Neural cell (in vitro differentiated cells): ENCODE data around the gene CTU1. TPM values are rescaled to one million over a fixed set of nuclear protein-coding genes. Genes with fewer than 3 reads are reported as not detected.
"Not testable (repeated sequence)": the region's sequence is repeated elsewhere in the genome, so short reads cannot be mapped to it uniquely, and the experiment has no call there.

Source experiments
- H2AFZ ChIP-seq: fragments of 200-600, 300-800 bp; sonication (generic), shearing (Covaris generic); 2 replicates; pipeline ENCODE4 v1.6.0; 2014; ENCODE audit warnings: low read depth, mild to moderate bottlenecking, antibody characterized with exemption, low read length, moderate library complexity
- H3F3A ChIP-seq: fragments of 200-600 bp; shearing (Covaris generic); 2 replicates; pipeline ENCODE4 v1.6.1; 2016; ENCODE audit warnings: mild to moderate bottlenecking, moderate library complexity, mixed read lengths, antibody characterized with exemption, low read length; ENCODE audit not compliant: insufficient read depth, poor library complexity, severe bottlenecking
- H3K27ac ChIP-seq: fragments of 200-600, 300-800 bp; sonication (generic), shearing (Covaris generic); 2 replicates; pipeline ENCODE4 v1.5.1; 2014; ENCODE audit warnings: mild to moderate bottlenecking, low read length, moderate library complexity
- H3K27me3 ChIP-seq: fragments of 300-800, 200-600 bp; sonication (generic), shearing (Covaris generic); 2 replicates; pipeline ENCODE4 v1.6.0; 2014; ENCODE audit warnings: mild to moderate bottlenecking, low read depth, low read length, moderate library complexity; ENCODE audit not compliant: insufficient read depth
- H3K36me3 ChIP-seq: fragments of 300-800, 200-600 bp; sonication (generic), shearing (Covaris generic); 2 replicates; pipeline ENCODE4 v1.5.1; 2014; ENCODE audit warnings: mild to moderate bottlenecking, antibody characterized with exemption, low read length, moderate library complexity; ENCODE audit not compliant: insufficient read depth
- H3K4me2 ChIP-seq: fragments of 300-800, 200-600 bp; sonication (generic), shearing (Covaris generic); 2 replicates; pipeline ENCODE4 v1.6.0; 2014; ENCODE audit warnings: mild to moderate bottlenecking, low read length
- H3K4me3 ChIP-seq: fragments of 300-800, 200-600 bp; sonication (generic), shearing (Covaris generic); 2 replicates; pipeline ENCODE4 v1.5.1; 2014; ENCODE audit warnings: mild to moderate bottlenecking, low read length, moderate library complexity
- H3K79me2 ChIP-seq: fragments of 200-600 bp; shearing (Covaris generic); replicated peaks from 2 replicates; pipeline ENCODE4 v1.6.0; 2014; ENCODE audit warnings: mild to moderate bottlenecking, low read length, moderate library complexity; ENCODE audit not compliant: insufficient read depth
- H3K9ac ChIP-seq: fragments of 300-800, 200-600 bp; sonication (generic), shearing (Covaris generic); 2 replicates; pipeline ENCODE4 v1.6.1; 2016; ENCODE audit warnings: mild to moderate bottlenecking, low read length, mixed read lengths
- H3K9me2 ChIP-seq: fragments of 200-600 bp; shearing (Covaris generic); 2 replicates; pipeline ENCODE4 v1.6.1; 2016; ENCODE audit warnings: mild to moderate bottlenecking, low read length, mixed read lengths; ENCODE audit not compliant: insufficient read depth
- H3K9me3 ChIP-seq: fragments of 200-600, 300-800 bp; sonication (generic), shearing (Covaris generic); 2 replicates; pipeline ENCODE4 v1.6.1; 2016; ENCODE audit warnings: mild to moderate bottlenecking, mixed run types, low read length, moderate library complexity, mixed read lengths
- H4K20me1 ChIP-seq: fragments of 200-600 bp; shearing (Covaris generic); 2 replicates; pipeline ENCODE4 v1.6.1; 2016; ENCODE audit warnings: mild to moderate bottlenecking, mixed run types; ENCODE audit not compliant: insufficient read depth
- EP300 ChIP-seq: fragments of 450-650 bp; conservative IDR thresholded peaks from 2 replicates; pipeline ENCODE4 v1.6.1; 2014; ENCODE audit warnings: antibody characterized with exemption, mild to moderate bottlenecking, moderate library complexity; ENCODE audit not compliant: poor library complexity, severe bottlenecking
- EZH2 ChIP-seq: fragments of 200-600, 300-800 bp; shearing (Covaris generic), sonication (generic); IDR thresholded peaks from 2 replicates; pipeline ENCODE4 v1.6.1; 2014; ENCODE audit warnings: antibody characterized with exemption, low read length, borderline replicate concordance, mild to moderate bottlenecking; ENCODE audit not compliant: insufficient read depth, poor library complexity, severe bottlenecking
- MXI1 ChIP-seq: fragments of 450-650 bp; conservative IDR thresholded peaks from 2 replicates; pipeline ENCODE4 v1.6.1; 2014; ENCODE audit warnings: antibody characterized with exemption, mild to moderate bottlenecking; ENCODE audit not compliant: poor library complexity, severe bottlenecking
- POLR2AphosphoS5 ChIP-seq: IDR thresholded peaks from 2 replicates; pipeline ENCODE4 v1.6.1; 2012
- RAD21 ChIP-seq: fragments of 450-650 bp; conservative IDR thresholded peaks from 2 replicates; pipeline ENCODE4 v1.6.1; 2014; ENCODE audit warnings: antibody characterized with exemption, mild to moderate bottlenecking, moderate library complexity
- SMC3 ChIP-seq: fragments of 450-650 bp; conservative IDR thresholded peaks from 2 replicates; pipeline ENCODE4 v1.6.1; 2014; ENCODE audit warnings: antibody characterized with exemption, mild to moderate bottlenecking, moderate library complexity; ENCODE audit not compliant: poor library complexity
- TAF1 ChIP-seq: IDR thresholded peaks from 2 replicates; pipeline ENCODE4 v1.6.1; 2012; ENCODE audit warnings: low read depth
- polyA plus RNA-seq: library from polyadenylated mRNA; depleted of rRNA; stranded (reverse); fragments of >200 nt; gene quantifications from 2 replicates; pipeline ENCODE4 v1.2.3, GENCODE V29; 2014
- TF ChIP-seq, protein P1 (sequence below): fragments of 450-650 bp; IDR thresholded peaks from 2 replicates; pipeline ENCODE4 v1.5.1; 2014; ENCODE audit warnings: antibody characterized with exemption, mild to moderate bottlenecking, moderate library complexity; ENCODE audit not compliant: poor library complexity, severe bottlenecking
- TF ChIP-seq, protein P2 (sequence below): IDR thresholded peaks from 2 replicates; pipeline ENCODE4 v1.6.1; 2012; ENCODE audit warnings: borderline replicate concordance

Gene CTU1
- polyA plus RNA-seq, 1 donor from 2014 or later = 12.6 TPM

DNA sequence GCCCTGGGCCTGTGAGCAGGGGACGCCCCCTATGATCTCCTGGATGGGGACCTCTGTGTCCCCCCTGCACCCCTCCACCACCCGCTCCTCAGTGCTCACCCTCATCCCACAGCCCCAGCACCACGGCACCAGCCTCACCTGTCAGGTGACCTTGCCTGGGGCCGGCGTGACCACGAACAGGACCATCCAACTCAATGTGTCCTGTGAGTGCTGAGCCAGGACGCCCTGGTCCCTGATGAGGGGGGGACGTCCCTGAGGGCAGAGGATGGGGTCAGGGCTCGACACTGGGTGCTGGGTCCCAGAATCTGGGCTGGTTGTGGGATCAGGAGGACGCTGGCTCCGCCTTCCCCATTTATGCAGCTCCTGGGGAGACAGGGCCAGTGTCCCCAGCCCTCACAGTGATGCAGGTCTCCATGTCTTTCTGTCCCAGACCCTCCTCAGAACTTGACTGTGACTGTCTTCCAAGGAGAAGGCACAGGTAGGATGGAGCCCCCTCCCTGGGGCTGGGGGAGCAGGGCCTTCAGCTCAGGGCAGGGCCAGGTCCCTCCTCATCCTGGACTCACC, 36.4 kb upstream of the CTU1 start:
- no peak overlapping the region for H2AFZ ChIP-seq
- H3K4me3 ChIP-seq = no peak overlapping the region
- TF ChIP-seq, protein P1, sequence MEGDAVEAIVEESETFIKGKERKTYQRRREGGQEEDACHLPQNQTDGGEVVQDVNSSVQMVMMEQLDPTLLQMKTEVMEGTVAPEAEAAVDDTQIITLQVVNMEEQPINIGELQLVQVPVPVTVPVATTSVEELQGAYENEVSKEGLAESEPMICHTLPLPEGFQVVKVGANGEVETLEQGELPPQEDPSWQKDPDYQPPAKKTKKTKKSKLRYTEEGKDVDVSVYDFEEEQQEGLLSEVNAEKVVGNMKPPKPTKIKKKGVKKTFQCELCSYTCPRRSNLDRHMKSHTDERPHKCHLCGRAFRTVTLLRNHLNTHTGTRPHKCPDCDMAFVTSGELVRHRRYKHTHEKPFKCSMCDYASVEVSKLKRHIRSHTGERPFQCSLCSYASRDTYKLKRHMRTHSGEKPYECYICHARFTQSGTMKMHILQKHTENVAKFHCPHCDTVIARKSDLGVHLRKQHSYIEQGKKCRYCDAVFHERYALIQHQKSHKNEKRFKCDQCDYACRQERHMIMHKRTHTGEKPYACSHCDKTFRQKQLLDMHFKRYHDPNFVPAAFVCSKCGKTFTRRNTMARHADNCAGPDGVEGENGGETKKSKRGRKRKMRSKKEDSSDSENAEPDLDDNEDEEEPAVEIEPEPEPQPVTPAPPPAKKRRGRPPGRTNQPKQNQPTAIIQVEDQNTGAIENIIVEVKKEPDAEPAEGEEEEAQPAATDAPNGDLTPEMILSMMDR = no peak
- TF ChIP-seq MXI1 (no peak), POLR2AphosphoS5 (no peak), EP300 (no peak), SMC3 (no peak), RAD21 (no peak), EZH2 (no peak), TAF1 (no peak)
- TF ChIP-seq, protein P2, sequence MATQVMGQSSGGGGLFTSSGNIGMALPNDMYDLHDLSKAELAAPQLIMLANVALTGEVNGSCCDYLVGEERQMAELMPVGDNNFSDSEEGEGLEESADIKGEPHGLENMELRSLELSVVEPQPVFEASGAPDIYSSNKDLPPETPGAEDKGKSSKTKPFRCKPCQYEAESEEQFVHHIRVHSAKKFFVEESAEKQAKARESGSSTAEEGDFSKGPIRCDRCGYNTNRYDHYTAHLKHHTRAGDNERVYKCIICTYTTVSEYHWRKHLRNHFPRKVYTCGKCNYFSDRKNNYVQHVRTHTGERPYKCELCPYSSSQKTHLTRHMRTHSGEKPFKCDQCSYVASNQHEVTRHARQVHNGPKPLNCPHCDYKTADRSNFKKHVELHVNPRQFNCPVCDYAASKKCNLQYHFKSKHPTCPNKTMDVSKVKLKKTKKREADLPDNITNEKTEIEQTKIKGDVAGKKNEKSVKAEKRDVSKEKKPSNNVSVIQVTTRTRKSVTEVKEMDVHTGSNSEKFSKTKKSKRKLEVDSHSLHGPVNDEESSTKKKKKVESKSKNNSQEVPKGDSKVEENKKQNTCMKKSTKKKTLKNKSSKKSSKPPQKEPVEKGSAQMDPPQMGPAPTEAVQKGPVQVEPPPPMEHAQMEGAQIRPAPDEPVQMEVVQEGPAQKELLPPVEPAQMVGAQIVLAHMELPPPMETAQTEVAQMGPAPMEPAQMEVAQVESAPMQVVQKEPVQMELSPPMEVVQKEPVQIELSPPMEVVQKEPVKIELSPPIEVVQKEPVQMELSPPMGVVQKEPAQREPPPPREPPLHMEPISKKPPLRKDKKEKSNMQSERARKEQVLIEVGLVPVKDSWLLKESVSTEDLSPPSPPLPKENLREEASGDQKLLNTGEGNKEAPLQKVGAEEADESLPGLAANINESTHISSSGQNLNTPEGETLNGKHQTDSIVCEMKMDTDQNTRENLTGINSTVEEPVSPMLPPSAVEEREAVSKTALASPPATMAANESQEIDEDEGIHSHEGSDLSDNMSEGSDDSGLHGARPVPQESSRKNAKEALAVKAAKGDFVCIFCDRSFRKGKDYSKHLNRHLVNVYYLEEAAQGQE = no peak
- H3K9ac ChIP-seq = no peak overlapping the region
- H3K36me3 ChIP-seq = no peaks in the 10 kb centered on the region
- H3K79me2 ChIP-seq = no peaks in the 10 kb centered on the region
- no peaks in the 10 kb centered on the region for H3K9me2 ChIP-seq
- H3F3A ChIP-seq = no peaks in the 10 kb centered on the region
- no peaks in the 10 kb centered on the region for H3K27me3 ChIP-seq
- H3K27ac ChIP-seq = no peak overlapping the region
- no peaks in the 10 kb centered on the region for H4K20me1 ChIP-seq
- no peak overlapping the region for H3K4me2 ChIP-seq
- no peaks in the 10 kb centered on the region for H3K9me3 ChIP-seq

DNA sequence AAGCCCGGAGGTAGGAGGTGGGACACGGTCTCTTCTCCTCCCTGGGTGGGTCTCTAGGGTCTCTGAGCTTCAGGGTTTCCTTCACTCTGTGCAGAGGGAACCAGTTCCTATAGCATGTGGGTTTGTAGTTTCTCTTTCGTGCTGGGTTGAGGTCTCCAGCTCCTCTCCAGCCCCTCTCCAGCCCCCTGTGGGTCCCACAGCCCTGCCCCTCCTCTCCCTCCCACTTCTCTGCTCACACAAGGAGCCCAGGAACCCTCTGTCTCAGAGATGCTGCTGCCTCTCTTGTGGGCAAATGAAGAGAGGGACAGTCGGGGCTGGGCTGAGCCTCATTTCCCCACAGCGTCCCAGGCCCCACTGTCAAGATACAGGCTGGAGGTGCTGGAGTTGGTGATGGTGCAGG, 35.3 kb upstream of the CTU1 start:
- Histone ChIP-seq H3K9ac (no peak overlapping the region), H3K27me3 (no peaks in the 10 kb centered on the region), H3K36me3 (no peaks in the 10 kb centered on the region), H2AFZ (no peak overlapping the region), H3K27ac (no peak overlapping the region), H3K9me2 (no peaks in the 10 kb centered on the region), H3K4me2 (no peak overlapping the region), H3K4me3 (no peak overlapping the region), H3K79me2 (no peaks in the 10 kb centered on the region), H4K20me1 (no peaks in the 10 kb centered on the region), H3F3A (no peaks in the 10 kb centered on the region), H3K9me3 (no peaks in the 10 kb centered on the region)
- no peak for TF ChIP-seq SMC3
- no peak for TF ChIP-seq TAF1

DNA sequence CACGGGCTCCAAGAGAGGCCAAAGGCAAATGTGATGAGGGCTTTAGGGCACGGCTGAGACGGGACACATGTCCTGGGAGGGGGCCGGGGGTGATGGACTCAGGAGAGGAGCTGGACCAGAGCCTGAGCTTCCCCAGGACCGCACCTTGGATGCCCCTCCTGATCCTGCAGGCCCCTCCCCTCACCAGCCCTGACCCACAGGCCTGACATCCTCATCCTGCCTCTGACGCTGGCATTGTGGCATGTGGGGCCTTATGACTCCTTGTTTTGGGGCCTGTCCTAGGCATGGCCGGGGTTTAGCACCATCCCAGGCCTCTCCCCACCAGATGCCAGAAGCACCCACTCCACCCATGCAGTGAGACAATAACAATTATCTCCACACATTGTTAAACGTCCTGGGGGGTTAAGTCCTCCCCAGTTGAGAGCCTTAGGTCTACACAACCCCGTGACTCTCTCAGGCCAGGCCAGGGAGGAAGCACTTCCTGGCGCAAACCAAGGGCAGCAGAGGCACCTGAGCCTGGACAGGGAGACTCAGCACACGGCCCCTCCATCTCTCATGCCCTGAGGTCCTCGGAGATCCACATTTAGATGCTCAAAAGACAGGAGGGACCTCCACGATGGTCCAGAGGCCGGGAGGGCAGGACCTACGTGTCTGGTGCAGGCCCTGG, 34.7 kb upstream of the CTU1 start:
- H3F3A ChIP-seq, H3K4me2 ChIP-seq, H3K4me3 ChIP-seq, H3K9me2 ChIP-seq, H3K79me2 ChIP-seq, H3K9me3 ChIP-seq, H3K36me3 ChIP-seq, H3K9ac ChIP-seq, H4K20me1 ChIP-seq, H2AFZ ChIP-seq, H3K27me3 ChIP-seq, H3K27ac ChIP-seq: not testable (repeated sequence)
